NCI-H1694 treated with DMSO at 0.1 percent for 48 hours (cell line): ENCODE results near the gene ZNF622.
A peak's percentile ranks its signal among the peaks of the same experiment; 100 is the strongest.
"Not testable (repeated sequence)": the region's sequence is repeated elsewhere in the genome, so short reads cannot be mapped to it uniquely, and the experiment has no call there.

Experiments
- DNase-seq: peaks from one replicate; lab custom pipeline; 2025; lab: John Stamatoyannopoulos, UW

The ZNF622 gene

DNA sequence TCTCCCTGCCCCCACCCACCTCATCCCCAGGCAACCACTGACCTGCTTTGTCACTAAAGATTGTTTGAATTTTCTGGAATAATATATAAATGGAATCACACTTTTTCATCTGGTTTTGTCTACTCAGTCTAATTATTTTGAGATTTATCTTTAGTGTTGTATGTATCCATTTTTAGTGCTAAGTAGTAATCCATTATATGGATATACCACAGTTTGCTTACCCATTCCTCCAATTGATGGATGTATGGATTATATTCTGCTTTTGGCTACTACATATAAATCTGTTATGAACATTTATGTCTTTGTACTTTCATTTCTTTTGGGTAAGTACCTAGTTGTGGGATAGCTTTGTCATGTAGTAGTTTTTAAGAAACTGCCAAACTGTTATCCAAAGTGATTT is 14.5 kb upstream of the ZNF622 start:
- DNase-seq, result no peak

DNA sequence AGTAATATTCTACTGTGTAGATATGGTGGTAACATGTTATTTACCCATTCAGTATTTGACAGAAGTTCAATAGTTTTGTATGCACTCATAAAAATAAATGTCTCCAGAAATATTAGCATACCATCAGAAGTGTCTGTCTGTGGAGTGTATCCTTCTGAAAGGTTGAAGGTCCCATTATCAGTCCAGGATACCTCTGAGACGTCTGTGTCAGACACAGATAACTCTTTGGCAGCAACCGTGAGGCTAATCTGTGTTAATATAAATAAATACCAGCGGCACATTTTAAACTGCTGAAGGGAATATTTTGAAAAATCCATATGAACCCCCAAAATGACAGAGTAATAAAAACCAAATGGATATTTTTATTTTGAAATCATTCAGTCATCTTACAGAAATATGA is 11.9 kb upstream of the ZNF622 start:
- no peak for DNase-seq

DNA sequence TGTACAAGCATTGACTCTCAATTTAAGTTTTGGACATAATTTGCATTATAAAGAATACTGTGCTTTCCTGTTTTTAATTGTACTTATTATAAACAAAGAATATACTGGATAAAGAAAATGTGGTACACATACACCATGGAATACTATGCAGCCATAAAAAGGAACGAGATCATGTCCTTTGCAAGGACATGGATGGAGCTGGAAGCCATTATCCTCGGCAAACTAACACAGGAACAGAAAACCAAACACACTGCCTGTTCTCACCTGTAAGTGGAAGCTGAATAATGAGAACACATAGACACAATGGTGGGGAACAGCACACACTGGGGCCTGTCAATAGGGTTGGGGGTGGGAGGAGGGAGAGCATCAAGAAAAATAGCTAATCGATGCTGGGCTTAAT is 10.8 kb upstream of the ZNF622 start:
- DNase-seq, result not testable (repeated sequence)

DNA sequence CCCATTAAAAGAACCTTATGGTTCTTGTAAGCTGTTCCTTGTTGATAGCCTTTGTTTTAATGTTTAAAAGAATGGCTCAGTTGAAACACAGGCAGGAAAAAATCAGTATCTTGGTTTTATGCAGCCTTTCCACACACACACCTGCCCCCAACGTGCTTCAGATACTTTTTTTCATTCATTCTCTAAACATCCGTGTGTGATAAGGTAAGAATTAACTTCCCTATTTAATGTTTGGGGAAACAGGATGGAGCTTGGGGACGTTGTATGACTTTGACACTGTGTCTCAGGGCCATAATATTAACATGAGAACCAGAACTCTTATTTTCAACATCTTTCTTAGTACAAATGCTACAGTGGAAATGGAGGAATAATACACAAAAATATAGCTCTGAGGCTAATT is 5.8 kb upstream of the ZNF622 start:
- no peak for DNase-seq

DNA sequence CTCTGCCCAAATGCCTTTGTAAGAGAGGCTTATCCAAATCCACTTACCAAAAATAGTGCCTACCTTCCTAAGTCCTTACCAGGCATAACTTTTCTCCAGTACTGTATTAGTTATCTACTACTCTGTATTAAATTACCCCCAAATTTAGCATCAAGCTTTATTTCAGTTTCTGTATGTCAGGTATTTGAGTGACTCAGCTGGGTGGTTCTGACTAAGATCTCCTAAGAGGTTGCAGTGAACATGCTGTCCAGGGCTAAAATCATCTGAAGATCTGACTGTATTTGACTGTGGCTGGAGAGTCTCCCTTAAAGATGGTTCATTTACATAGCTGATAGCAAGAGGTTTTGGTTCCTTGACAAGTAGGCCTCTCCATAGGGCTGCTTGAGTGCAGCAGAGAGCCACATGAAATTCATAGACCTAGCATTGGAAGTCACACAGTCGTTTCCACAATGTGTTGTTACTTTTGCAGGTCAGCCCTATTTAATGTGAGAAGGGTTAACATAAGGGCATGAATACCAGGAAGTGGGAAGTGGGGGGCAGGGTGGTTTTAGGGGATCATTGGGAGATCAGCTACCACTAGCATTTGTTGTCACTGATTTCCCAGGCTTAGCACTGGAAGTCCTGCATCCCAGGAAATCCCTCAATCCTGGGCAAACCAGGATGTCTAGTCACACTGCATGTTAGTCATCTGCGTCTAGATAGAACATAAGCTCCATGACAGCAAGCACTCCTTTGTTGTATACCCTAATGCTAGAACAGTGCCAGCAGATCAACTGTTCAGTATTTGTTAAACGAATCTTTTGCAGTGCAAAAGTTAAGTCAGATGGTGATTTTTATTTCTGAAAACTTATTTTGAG is 2.0 kb upstream of the ZNF622 start:
- DNase-seq, result no peak

DNA sequence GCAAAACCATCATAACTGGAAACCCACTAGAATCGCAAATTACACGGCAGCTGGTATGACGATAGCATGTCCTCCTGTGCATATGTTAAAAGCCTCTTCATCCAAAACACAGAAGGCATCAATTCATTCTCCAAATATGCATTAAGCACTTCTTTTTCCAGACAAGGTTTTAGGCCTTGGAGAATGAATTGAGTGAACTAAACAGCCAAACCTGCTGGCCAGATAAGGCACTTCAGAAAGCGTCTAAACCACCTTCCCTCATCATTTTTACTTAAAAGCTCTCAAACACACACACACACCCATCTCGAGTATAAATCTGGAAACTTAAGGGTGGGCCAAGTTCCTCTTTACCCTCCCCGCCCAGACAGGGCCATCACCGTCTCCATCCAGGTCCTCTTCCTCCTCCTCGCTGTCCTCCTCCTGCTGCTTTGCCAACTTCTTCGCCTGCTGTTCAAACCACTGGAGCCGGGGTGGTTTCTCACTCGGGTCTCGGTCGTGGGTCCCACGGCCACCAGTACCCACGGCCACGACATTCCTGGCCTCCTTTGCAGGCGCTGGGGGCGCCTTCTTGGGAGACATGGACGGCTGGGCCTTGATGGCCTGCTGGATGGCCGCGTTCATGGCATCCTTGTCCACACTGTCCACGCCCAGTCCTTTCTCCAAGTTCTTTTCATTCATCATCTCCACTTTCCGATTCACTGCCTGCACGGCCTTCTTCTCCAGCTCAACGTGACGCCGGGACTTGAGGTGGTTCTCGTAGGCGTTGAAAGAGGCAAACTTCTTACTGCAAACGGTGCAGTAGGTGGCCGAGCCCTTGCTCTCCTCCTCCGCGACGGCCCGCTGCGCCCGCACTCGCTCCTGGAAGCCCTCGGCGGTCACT is 696 bp downstream of the ZNF622 start:
- no peak for DNase-seq

DNA sequence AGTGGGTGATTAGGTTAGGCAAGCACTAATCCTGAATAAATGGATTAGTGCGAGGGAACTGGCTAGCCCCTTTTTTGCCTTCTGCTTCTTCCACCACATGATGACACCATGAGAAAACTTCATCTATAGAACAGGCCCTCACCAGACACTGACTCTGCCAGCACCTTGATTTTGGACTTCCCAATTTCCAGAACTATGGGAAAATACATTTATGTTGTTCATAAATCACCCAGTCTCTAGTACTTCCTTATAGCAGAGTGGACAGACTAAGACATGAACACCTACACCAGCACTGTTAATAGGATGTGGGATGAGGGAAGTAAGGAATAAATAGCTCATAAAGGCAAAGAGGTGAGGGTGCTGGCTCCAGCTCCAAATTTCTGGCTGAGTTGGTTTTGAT is 1.4 kb downstream of the ZNF622 start:
- DNase-seq, result no peak

DNA sequence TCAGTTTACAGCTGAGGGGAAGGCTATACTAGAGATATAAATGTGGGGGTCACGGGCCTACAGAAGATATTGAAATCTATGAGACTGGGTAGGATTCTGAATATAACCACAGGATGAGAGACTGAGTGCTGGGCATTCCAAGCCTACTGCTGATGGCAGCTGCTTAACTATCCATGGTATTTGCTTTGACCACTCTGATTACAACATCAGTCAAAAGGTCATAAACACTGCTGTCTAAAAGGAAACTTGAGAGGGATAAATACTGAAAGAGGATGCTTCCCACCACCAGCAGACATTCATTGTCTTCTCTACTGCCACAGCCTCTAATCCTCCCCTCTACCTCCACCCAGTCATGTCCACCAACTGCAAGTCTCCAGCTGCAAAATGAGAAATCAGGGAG is 3.8 kb downstream of the ZNF622 start:
- no peak for DNase-seq

DNA sequence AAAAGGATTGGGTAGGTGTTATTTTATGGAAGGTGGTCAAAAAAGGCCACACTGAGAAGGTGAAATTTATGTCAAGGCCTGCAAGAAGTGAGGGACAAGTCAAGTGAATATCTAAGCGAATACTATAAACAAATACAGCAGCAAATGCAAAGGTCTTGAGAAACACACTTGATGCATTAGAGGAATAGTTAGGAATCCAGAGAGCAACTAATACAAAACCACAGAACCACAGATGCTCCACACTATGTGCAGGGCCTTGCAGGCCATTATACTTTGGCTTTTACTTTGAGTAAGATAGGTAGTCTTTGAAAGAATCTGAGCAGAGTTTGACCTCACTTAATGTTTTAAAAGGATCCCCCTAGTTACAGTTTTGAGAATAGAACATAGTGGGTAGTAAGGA is 4.6 kb downstream of the ZNF622 start:
- DNase-seq, result no peak

DNA sequence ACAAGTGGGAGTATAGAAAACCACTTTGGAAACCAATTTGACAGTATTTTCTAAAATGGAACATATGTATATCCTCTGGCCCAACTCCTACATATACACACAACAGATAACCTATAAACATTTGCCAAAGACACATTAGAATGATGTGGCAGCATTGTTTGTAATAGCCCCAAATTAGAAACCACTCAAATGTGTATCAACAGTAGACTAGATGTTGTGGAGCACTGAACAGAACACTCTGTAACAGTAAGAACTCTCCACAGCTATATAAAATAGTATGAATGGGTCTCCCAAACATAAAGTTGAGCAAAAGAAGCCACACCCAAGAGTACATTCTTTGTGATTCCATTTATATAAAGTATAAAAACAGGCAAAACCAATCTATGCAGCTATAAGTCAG is 6.1 kb downstream of the ZNF622 start:
- no peak for DNase-seq

DNA sequence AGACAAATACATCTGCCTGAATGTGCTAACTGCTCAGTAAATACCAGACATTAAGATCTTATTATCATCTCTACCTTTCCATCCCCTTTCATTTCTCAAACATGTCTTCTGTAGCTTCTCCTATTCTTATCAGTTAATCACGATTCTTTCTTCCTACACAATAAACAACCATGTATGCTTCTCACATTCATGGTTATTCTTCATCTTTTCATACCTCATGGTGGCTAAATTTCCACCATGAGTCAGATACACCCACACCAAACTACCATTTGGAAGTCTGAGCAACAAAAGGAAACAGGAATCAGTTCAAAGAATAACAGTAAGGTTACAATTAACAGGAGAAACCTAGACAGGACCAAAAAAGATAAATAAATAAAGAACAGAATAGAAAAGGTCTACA is 7.7 kb downstream of the ZNF622 start:
- no peak for DNase-seq

DNA sequence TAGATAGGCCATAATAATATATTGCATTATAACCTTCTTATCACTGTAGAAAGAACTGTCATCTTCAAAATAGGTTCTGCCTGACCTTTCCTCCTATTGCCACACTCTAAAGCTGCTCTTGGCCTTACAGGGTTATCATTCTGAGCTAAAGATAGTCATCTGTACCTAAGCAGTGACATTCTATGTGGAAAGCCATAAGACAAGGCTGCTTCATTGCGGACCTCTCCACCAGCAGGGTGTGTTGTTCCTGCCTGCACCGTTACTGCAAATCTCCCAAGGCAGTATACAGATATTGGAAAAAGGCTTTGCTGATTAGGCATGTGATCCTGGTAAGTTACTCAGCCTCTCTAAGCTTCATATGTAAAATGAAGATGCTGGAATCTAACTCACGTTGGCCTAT is 8.1 kb downstream of the ZNF622 start:
- DNase-seq, result no peak

DNA sequence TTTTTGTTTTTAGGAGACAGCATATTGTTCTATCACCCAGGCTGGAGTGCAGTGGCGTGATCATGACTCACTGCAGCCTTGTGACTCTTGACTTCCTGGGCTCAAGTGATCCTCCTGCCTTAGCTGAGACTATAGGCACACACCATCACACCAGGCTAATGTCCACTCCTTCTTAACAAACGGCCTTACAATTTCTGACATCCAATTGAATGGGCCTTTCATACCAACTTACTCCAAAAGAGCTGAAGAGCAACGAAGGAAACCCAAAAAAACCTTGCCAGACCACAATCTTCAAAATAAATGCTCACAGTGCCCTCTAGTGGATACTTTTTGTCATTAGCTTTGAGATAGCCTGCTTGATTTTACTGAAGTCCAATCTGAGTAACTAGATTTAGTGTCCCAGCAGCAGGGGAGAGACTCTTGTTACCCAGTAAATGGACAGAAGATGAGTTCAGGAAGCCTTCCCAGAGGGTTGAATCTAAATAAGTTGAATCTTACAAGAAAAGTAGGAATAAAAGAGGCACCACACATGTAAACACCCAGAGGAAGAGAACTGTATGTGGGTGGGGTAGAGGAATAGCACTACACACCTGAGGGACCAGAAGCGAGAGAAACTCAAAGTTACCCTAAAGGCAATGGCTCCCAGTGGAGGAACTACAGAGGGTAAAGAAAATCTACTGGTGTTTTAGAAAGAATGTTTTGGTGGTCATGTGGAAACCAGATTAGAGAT is 9.3 kb downstream of the ZNF622 start:
- peak; percentile 76 for DNase-seq

DNA sequence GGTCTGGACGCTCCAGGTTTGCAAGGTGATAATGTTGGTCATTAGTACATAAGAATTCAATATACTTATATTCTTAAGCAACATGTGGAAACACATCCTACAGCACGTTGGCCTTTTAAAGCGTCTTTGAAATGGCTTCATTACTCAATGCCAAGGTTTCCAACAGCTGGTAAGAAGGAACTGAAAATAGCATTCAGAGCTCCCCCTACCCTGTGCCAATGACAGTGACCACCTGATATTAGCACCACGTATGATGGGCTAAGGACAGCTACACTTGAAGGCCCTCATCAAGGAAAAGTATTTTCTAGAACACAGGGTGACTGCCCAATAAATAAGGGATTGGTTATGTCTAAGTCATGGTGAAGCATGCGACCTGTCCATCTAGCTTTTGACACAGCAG is 9.9 kb downstream of the ZNF622 start:
- DNase-seq, result no peak

DNA sequence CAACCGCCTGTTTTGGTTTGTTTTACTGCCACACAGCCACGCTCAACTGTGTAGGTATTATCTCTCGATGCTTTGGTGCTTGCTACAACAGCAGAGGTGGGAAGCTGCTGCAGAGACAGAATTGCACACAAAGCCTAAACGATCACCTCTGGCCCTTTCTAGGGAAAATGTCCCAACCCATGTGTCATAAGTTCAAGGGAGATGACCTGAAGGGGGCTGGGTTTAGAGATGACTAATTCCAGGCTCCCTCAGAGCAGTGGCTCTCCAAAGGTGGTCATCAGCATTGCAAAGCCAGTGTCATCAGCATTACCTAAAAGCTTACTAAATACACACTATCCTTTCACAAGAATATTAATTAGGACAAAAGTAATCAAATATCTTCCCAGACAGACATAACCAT is 10.9 kb downstream of the ZNF622 start:
- no peak for DNase-seq

DNA sequence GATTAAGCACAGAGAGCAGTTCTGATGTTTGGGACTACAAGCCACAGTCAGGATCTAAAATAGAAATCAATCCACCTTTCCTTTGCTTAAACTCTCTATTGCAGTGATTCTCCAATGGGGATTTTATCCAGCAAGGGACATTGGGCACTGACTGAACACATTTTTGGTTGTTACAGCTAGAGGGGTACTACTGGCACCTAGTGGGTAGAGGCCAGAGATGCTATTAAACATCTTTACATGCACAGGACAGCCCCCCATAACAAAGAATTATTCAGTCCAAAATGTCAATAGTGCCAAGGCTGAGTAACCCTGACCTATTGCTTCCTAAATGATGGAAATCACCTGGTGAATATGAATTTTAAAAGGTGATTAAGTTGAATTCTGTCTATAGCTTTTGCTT is 12.0 kb downstream of the ZNF622 start:
- DNase-seq, result no peak

DNA sequence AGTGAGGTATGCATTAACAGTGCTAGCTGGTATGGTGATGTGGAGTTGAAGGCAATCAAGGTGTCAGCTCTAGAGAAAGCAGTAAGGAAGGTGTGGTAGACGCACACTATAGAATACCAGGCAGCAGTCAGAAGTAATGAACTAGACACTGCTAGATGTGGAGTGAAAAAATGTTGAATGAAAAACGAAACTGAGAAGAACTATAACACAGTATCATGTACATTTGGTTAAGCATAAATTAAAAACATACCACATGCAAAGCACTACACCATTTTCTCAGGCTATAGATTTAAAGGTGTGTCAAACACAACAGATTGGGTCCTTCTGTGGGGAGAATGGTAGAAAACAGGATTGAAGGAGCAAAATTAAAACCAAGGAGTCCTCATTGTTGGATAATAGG is 15.4 kb downstream of the ZNF622 start:
- no peak for DNase-seq

DNA sequence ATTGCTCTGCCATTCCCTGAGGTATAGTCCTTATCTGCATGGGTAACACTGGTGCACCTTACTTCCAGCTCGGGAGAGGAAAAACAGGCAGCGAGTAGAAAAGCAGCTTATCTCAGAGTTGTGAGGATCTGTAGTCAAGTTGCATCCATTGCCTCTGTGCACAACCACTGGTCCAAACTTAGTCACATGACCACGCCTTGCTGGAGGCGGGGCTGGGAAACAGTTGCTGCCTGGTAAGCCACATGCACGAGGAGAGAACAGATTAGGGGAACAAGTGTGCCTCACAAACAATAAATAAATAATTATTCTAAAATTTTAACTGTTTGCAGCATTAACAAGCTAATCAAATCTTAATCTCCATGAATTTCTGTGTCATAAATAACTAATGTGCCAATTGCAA is 18.6 kb downstream of the ZNF622 start:
- DNase-seq, result no peak

DNA sequence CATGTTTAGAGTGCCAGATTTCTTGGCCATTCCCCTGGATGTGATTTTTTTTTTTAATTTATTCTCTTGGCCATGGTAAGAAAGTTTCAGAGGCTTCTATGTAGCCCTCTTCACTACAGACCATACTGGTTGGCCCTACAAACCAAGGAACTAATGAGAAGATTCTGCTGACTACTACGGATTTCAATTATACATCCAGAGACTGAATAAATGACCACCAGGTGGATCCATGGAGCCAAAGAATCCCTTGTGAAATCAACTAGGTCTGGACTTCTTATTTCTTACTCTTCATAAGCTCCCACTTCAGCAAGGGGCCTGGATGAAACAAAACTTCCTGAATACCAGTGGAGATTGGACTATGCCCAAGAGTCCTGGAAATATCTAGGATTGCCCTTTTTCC is 27.6 kb downstream of the ZNF622 start:
- no peak for DNase-seq

DNA sequence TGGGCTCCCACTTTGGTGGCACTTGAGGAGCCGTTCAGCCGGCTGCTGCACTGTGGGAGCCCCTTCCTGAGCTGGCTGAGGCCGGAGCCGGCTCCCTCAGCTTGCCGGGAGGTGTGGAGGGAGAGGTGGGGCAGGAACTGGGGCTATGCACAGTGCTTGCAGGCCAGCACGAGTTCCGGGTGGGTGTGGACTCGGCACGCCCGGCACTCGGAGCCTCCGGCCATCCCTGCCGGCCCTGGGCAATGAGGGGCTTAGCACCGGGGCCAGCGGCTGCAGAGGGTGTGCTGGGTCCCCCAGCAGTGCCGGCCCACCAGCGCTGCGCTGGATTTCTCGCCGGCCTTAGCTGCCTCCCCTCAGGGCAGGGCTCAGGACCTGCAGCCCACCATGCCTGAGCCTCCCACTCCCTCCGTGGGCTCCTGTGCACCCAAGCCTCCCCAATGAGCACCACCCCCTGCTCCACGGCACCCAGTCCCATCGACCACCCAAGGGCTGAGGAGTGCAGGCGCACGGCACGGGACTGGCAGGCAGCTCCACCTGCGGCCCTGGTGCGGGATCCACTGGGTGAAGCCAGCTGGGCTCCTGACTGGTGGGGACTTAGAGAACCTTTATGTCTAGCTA is 29.4 kb downstream of the ZNF622 start:
- not testable (repeated sequence) for DNase-seq

DNA sequence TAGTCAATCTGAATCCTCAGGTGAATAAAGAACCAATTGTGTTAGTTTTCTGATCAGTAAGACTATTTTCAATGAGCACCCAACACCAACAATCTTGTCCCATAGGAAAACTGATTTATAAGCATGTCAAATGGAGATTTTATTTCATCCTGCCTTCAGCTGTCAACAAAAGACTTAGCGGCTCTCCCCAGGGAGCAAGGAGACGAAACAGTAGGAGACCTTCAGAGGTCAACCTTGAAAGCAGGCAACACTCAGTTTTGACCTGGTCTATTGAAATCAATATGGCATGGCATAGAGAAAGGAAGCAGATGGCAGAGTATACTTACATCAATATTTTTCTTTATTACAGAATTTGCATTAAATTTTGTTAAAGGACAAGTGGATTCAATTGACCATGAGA is 34.1 kb downstream of the ZNF622 start:
- DNase-seq, result no peak
